Mammary epithelial cell (primary cell): ENCODE results near the gene RAD51B.

Source experiments
- EZH2 ChIP-seq: IDR thresholded peaks from 2 replicates; pipeline ENCODE4 v1.6.1; 2012; ENCODE audit warnings: low read length, inconsistent platforms, borderline replicate concordance
- TF ChIP-seq, protein P1 (sequence below), 2 donors: IDR thresholded peaks in 1 of 2; conservative IDR thresholded peaks in 1 of 2; 2 replicates each; pipeline ENCODE4 v1.5.1; 2011 to 2012; ENCODE audit warnings: inconsistent platforms in 2 of 2, low read length in 2 of 2, mild to moderate bottlenecking in 2 of 2, control low read depth in 1 of 2, low read depth in 1 of 2; ENCODE audit not compliant: insufficient read depth in 1 of 2; ENCODE audit errors: extremely low read depth in 1 of 2

DNA sequence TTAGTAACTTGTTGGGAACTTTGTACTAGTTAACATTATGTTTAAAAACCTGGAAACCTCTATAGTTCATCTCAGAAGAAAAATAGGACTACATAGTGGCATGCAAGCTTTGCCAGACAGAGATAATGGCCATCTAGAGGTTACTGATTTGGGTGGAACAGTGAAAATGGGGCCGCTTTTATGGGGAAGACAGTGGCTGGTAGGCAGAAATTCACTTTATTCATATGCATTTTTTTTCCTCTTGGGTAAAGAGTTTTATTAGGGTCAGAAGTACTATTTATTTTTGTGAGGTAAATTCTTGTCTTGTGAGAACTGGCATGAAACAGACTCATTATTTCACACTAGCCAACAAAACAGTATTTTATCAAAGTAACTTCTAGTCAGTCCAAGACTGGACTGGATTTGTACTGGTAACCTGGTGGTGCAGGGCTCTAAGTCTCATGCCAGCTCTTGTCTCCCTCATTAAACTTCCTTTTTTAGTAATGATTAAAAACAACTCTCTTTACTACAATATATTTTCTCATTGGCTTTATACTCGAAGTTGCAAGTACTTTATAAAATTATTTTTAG lies 345.8 kb downstream of the RAD51B start:
- TF ChIP-seq, protein P1, sequence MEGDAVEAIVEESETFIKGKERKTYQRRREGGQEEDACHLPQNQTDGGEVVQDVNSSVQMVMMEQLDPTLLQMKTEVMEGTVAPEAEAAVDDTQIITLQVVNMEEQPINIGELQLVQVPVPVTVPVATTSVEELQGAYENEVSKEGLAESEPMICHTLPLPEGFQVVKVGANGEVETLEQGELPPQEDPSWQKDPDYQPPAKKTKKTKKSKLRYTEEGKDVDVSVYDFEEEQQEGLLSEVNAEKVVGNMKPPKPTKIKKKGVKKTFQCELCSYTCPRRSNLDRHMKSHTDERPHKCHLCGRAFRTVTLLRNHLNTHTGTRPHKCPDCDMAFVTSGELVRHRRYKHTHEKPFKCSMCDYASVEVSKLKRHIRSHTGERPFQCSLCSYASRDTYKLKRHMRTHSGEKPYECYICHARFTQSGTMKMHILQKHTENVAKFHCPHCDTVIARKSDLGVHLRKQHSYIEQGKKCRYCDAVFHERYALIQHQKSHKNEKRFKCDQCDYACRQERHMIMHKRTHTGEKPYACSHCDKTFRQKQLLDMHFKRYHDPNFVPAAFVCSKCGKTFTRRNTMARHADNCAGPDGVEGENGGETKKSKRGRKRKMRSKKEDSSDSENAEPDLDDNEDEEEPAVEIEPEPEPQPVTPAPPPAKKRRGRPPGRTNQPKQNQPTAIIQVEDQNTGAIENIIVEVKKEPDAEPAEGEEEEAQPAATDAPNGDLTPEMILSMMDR (conservative IDR thresholded peaks at IDR 0.05 in 1 of 2, IDR thresholded peaks at IDR 0.05 in 1 of 2; ENCODE audit: extremely low read depth in 1 of 2, insufficient read depth in 1 of 2, low read depth in 1 of 2, low read length in 2 of 2), result no peak
- no peak for TF ChIP-seq EZH2
